Calu3 (cell line): Measurements from ENCODE around the gene SNX12. TPM values are rescaled to one million over a fixed set of nuclear protein-coding genes. Genes with fewer than 3 reads are reported as not detected.

Source experiments
- BruUV-seq: library from RNA; stranded (reverse); fragments of 400-500 nt; replicated peaks from 2 replicates; lab custom pipeline; 2021; lab: Mats Ljungman, UMichigan
- CTCF ChIA-PET: fragments of 300-600 bp; sonication (Branson Sonifier 250); formaldehyde crosslinking; loops from one replicate; lab custom pipeline; 2022; ENCODE audit warnings: antibody characterized with exemption; lab: Charles Lee
- DNase-seq: peaks from one replicate; pipeline ENCODE4 v3.0.0; 2022
- H3K27ac Mint-ChIP-seq: one replicate; pipeline ENCODE4 v1.8.0; 2022; ENCODE audit warnings: mixed read lengths; ENCODE audit not compliant: unreplicated experiment
- H3K27me3 Mint-ChIP-seq: one replicate; pipeline ENCODE4 v1.8.0; 2022; ENCODE audit warnings: mixed read lengths; ENCODE audit not compliant: unreplicated experiment
- H3K36me3 Mint-ChIP-seq: one replicate; pipeline ENCODE4 v1.8.0; 2022; ENCODE audit warnings: mild to moderate bottlenecking, moderate library complexity, mixed read lengths; ENCODE audit not compliant: insufficient read depth, unreplicated experiment
- H3K4me1 Mint-ChIP-seq: one replicate; pipeline ENCODE4 v1.8.0; 2022; ENCODE audit warnings: mild to moderate bottlenecking, low read depth, mixed read lengths; ENCODE audit not compliant: unreplicated experiment
- H3K4me3 Mint-ChIP-seq: one replicate; pipeline ENCODE4 v1.8.0; 2022; ENCODE audit warnings: mild to moderate bottlenecking, low read depth, moderate library complexity, mixed read lengths; ENCODE audit not compliant: unreplicated experiment
- H3K9me3 Mint-ChIP-seq: one replicate; pipeline ENCODE4 v1.8.0; 2022; ENCODE audit warnings: low read depth, mixed read lengths; ENCODE audit not compliant: unreplicated experiment
- intact Hi-C: fragments of 100-400 bp; cut with micrococcal nuclease; formaldehyde crosslinking; loops from one replicate; pipeline ENCODE4 v1.10.0; 2022; ENCODE audit not compliant: unreplicated experiment
- total RNA-seq: library from RNA; stranded (reverse); gene quantifications from 2 replicates; pipeline ENCODE4 v1.2.3, GENCODE V29; 2022
- TF ChIP-seq, protein P1 (sequence below): fragments of 200-600 bp; IDR thresholded peaks from one replicate; pipeline ENCODE4 v1.8.0; 2022; ENCODE audit warnings: antibody characterized with exemption; ENCODE audit not compliant: unreplicated experiment

The SNX12 gene
- total RNA-seq, 1 experiment from 2014 or later = 82.7 TPM

DNA sequence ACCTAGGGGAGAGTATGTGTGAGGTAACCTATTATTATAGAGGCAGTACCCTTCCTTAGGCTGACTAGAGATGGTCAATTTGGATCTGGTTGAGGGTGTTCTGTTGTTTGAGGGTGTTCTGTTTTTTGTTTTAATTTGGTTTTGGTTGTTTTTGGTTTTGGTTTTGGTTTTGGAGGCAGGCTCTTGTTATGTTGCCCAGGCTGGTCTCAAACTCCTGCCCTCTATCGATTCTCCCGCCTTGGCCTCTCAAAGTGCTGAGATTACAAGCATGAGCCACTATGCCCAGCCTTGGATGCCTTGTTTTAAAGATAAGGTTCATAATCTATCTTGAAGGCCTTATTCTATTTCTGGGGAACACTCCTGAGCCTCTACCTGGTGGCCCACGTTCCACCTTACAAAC lies 37.5 kb upstream of the SNX12 start:
- Mint-ChIP-seq H3K9me3 (no peaks in the 10 kb centered on the region), H3K27me3 (no peaks in the 10 kb centered on the region), H3K36me3 (no peaks in the 10 kb centered on the region), H3K4me1 (peaks cover 12% of the 10 kb centered on the region), H3K4me3 (no peak overlapping the region), H3K27ac (no peak overlapping the region)
- DNase-seq = no peak
- intact Hi-C loops = no loop called here
- CTCF ChIA-PET = no interaction called here
- TF ChIP-seq, protein P1, sequence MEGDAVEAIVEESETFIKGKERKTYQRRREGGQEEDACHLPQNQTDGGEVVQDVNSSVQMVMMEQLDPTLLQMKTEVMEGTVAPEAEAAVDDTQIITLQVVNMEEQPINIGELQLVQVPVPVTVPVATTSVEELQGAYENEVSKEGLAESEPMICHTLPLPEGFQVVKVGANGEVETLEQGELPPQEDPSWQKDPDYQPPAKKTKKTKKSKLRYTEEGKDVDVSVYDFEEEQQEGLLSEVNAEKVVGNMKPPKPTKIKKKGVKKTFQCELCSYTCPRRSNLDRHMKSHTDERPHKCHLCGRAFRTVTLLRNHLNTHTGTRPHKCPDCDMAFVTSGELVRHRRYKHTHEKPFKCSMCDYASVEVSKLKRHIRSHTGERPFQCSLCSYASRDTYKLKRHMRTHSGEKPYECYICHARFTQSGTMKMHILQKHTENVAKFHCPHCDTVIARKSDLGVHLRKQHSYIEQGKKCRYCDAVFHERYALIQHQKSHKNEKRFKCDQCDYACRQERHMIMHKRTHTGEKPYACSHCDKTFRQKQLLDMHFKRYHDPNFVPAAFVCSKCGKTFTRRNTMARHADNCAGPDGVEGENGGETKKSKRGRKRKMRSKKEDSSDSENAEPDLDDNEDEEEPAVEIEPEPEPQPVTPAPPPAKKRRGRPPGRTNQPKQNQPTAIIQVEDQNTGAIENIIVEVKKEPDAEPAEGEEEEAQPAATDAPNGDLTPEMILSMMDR = no peak
- BruUV-seq = no TSS peak

DNA sequence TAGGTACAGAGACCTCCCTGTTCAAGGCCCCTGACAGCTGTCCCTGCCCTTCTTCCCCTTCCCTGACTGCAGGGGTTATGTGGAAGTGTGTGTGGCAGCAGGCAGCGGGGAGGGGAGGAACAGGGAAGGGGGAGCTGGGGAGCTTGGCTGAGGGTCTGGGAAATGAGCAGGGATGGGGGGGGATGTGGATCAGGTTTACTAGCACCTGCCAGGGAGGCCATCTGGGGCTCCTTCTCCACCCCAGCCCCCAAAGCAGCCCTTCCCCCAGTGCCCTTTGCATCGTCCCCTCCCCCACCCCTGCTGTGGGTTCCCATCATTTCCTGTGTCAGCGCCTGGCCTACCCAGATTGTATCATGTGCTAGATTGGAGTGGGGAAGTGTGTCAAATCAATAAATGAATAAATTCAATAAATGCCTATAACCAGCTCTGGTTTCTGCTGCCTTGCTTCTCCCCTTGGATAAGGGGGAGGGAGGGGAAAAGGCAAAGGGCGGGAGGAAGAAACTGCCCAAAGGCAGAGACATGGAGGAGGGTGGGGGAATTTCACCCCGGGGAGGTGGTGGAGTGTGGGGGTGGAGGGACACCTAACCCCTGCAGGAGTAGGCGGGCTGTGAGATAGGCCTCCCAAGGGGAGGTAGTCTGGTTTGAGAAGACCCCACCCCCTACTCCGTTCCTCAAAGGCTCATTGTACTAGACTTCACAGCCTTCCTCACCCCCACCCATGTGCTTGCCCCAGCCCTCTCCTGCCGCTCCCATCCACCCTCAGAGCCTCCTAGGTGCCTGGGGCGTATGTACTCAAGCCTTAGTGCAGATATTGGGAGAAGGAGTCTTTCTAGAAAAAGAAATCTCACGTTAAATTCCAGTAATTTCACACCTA lies 35.2 kb upstream of the SNX12 start:
- no peaks in the 10 kb centered on the region for H3K9me3 Mint-ChIP-seq

DNA sequence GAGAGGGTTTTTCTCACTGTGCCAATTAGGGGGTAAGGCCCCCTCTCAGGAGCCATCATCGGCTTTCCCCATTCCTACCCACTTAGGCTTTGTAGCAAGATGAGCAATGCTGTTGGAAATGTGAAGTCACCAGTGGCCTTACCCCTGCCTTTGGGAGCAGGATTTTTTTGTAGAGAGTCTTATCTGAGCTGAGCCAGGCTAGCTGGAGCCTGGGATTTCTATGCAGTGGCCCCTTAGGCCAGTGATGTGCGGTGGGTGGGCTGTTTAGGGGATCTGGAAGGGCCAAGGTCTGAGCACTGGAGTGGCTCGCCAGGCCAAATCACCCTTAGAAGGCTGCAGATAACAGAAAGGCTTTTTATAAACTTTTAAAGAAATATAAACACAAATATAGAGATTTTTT lies 34.2 kb upstream of the SNX12 start:
- DNase-seq = no peak
- Mint-ChIP-seq H3K27ac (no peak overlapping the region), H3K9me3 (no peaks in the 10 kb centered on the region), H3K36me3 (no peaks in the 10 kb centered on the region), H3K27me3 (no peaks in the 10 kb centered on the region), H3K4me3 (no peak overlapping the region), H3K4me1 (peaks cover 12% of the 10 kb centered on the region)
- TF ChIP-seq, protein P1 = no peak
- intact Hi-C loops = no loop called here
- no TSS peak for BruUV-seq
- CTCF ChIA-PET = no interaction called here

More for the DNA sequence above, 35.2 kb upstream of the SNX12 start:
- TF ChIP-seq, protein P1 = no peak
- CTCF ChIA-PET = no interaction called here
- no peak overlapping the region for H3K4me3 Mint-ChIP-seq
- H3K27me3 Mint-ChIP-seq = no peaks in the 10 kb centered on the region
- no peaks in the 10 kb centered on the region for H3K36me3 Mint-ChIP-seq
- intact Hi-C loops = no loop called here
- H3K27ac Mint-ChIP-seq = no peak overlapping the region
- BruUV-seq = no TSS peak
- H3K4me1 Mint-ChIP-seq = peaks cover 12% of the 10 kb centered on the region
- DNase-seq = peak; percentile 8

DNA sequence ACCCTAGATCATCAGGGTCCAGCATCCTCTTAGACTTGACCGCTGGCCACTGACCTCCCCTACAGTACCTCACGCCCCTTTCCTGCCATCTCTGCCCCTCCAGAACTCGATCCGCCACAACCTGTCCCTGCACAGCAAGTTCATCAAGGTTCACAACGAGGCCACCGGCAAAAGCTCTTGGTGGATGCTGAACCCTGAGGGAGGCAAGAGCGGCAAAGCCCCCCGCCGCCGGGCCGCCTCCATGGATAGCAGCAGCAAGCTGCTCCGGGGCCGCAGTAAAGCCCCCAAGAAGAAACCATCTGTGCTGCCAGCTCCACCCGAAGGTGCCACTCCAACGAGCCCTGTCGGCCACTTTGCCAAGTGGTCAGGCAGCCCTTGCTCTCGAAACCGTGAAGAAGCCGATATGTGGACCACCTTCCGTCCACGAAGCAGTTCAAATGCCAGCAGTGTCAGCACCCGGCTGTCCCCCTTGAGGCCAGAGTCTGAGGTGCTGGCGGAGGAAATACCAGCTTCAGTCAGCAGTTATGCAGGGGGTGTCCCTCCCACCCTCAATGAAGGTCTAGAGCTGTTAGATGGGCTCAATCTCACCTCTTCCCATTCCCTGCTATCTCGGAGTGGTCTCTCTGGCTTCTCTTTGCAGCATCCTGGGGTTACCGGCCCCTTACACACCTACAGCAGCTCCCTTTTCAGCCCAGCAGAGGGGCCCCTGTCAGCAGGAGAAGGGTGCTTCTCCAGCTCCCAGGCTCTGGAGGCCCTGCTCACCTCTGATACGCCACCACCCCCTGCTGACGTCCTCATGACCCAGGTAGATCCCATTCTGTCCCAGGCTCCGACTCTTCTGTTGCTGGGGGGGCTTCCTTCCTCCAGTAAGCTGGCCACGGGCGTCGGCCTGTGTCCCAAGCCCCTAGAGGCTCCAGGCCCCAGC lies 32.7 kb upstream of the SNX12 start:
- H3K9me3 Mint-ChIP-seq = no peaks in the 10 kb centered on the region
- H3K27me3 Mint-ChIP-seq = no peaks in the 10 kb centered on the region
- no peak overlapping the region for H3K4me3 Mint-ChIP-seq

More for the DNA sequence above, 32.7 kb upstream of the SNX12 start:
- no peak for DNase-seq
- TF ChIP-seq, protein P1 = no peak
- H3K27ac Mint-ChIP-seq = no peak overlapping the region
- H3K36me3 Mint-ChIP-seq = peaks cover 8% of the 10 kb centered on the region
- CTCF ChIA-PET = interaction anchor here (0.6 kb wide), 1 partner anchor 98 kb away, joined by 7 read pairs; no protein-coding TSS in a partner anchor
- BruUV-seq = no TSS peak
- intact Hi-C loops = no loop called here
- peaks cover 12% of the 10 kb centered on the region for H3K4me1 Mint-ChIP-seq
